HS-5 (cell line): Measurements from ENCODE around the gene CYB5B.
"Not testable (repeated sequence)": the region's sequence is repeated elsewhere in the genome, so short reads cannot be mapped to it uniquely, and the experiment has no call there.

Experiments used
- DNase-seq: peaks from one replicate; pipeline ENCODE4 v3.0.0-alpha.2; 2012; ENCODE audit warnings: low read depth

CYB5B gene

GRCh38 chr16:69410219-69410990 is 14.0 kb upstream of the CYB5B start:
- no peak for DNase-seq

- DNase-seq = no peak
Observed at GRCh38 chr16:69411064-69411985, 13.1 kb upstream of the CYB5B start.

DNA sequence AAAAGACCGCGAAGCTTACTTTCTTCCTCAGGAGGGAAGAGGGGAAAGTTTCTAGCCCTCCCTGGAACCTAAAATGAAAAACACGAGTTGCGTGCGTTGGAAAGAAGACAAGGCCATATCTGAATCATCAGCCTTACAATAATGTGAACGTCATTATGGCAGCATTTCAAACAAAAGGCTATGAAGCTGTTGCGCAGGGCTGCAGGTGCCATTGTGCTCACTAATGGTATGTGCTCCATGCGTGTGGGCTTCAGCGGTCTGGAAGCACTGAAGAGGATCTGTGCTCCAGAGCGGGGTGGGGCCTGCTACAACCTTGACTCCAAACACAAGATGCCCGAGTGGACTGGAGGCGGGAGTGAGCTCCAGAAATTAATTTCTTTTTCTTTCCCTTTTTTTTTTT is 12.1 kb upstream of the CYB5B start:
- DNase-seq = no peak

DNA sequence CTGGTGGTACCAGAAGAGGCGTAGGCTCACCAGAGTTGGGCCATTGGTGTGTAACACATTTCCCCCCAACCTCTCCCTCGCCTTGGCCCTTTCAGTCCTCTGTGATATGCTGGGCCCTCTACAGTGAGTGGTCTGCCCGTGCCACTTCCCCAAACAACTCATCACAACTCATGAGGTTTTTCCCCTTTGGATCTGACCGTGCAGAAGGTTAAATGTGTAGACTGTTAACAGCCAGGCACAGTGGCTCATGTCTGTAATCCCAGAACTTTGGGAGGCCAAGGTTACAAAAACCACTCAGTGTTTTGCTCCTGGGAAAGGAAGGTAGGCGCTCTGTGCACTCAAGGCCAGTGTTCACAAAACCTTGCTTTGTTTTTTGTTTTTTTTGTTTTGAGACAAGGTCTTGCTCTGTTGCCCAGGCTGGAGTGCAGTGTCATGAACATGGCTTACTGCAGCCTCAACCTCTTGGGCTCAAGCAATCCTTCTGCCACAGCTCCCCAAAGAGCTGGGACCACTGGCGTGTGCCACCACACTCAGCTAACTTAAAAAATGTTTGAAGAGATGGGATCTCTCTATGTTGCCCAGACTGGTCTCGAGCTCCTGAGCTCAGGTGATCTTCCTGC is 11.3 kb upstream of the CYB5B start:
- no peak for DNase-seq

GRCh38 chr16:69417520-69418199 is 6.8 kb upstream of the CYB5B start:
- DNase-seq = no peak

DNA sequence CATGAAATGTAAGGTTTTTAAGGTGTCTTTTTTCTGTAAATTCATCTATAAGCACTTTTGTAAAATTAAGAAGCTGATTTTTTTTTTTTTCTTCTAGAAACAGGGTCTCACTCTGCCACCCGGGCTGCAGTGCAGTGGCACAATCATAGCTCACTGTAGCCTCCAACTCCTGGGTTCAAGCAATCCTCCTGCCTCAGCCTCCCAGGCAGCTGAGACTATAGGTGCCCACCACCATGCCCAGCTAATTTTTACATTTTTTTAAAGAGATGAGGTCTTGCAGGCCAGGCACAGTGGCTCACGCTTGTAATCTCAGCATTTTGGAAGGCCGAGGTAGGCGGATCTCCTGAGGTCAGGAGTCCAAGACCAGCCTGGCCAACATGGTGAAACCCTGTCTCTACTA is 4.5 kb upstream of the CYB5B start:
- no peak for DNase-seq

GRCh38 chr16:69423189-69423588 is 1.2 kb upstream of the CYB5B start:
- DNase-seq = no peak

DNA sequence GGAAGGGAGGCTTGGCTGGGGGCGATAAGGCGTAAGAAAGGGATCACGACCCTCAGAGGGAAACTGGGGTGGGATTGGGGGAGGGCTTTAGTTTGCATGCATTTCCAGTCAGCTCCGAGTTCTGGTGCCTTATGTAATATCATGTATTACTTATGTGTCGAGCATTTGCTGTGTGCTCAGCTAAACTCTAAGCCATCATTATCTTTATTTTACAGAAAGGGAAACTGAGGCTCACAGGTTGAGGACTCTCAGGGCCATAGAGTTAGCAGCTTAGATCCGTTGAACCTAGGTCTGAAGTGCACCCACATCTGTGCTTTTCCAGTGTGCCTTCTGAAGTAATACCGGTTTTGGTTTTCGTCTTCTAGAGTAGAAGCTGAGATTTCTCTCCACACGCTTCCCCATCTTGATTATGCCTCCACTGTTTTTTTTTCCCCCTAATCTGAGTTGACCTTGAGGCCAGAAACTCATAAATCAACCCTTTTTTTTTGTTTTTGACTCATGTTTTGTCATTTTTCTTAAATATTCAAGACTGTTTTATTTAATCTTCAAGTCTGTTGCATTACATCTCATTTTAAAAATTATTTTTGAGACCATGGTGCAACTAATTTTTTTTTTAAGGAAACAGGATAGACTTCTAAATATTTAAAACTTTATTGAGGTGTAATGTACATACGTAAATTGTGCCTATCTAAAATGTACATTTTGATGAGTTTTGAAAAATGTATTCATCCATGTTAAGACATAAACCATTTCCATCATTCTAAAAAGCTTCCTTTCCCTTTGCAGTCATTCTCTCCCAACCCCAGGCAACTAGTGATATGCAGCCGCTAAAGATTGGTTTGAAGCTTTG is 741 bp downstream of the CYB5B start:
- no peak for DNase-seq

- no peak for DNase-seq
Observed at GRCh38 chr16:69428652-69429051, 4.2 kb downstream of the CYB5B start.

DNA sequence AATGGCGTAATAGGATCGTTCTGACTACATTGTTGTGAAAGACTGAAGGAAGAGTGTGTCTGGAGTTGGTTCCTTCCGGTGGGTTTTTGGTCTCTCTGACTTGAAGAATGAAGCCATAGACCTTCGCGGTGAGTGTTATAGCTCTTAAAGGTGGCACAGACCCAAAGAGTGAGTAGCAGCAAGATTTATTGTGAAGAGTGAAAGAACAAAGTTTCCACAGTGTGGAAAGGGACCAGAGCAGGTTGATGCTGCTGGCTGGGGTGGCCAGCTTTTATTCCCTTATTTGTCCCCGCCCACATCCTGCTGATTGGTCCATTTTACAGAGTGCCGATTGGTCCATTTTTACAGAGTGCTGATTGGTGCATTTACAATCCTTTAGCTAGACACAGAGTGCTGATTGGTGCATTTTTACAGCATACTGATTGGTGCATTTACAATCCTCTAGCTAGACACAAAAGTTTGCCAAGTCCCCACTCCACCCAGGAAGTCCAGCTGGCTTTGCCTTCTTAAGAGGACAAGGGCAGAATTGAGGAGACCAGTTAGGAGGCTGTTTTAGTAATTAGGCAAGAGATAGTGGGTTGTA is 4.7 kb downstream of the CYB5B start:
- DNase-seq = not testable (repeated sequence)

DNA sequence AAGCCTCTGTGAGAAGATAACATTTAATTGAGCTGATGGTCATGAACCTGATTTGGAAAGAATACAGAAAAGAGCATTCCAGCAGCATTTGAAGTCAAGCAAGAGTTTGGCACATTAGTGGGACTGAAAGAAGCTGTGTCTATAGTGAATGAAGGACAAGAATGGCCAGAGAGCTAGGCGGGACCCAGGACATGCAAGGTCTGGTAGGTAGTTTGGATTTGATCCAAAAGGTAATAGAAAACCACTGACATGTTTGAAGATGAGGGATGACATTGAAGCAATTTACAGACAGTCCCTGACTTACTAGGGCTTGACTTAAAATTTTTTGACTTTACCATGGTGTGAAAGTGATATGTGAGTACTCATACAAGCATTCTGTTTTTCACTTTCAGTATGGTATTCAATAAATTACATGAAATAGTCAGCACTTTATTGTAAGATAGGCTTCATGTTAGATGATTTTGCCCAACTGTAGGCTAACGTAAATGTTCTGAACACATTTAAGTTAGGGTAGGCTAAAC is 7.6 kb downstream of the CYB5B start:
- DNase-seq = no peak

DNA sequence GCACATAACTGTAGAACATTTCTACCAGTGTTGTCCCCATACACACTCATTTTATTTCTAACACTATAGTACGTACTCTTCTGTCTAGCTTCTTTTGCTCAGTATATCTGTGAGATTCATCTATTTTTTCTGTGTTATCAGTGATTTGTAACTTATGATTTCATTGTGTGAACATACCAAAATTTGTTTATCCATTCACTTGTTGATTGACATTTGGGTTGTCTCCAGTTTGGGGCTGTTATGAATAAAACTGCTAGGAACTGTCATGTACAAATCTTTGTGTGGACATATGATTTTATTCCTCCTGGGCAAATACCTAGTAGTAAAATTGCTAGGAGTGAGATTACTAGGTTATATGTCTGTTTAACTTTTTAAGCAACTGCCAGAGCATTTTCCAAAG is 9.6 kb downstream of the CYB5B start:
- no peak for DNase-seq

DNA sequence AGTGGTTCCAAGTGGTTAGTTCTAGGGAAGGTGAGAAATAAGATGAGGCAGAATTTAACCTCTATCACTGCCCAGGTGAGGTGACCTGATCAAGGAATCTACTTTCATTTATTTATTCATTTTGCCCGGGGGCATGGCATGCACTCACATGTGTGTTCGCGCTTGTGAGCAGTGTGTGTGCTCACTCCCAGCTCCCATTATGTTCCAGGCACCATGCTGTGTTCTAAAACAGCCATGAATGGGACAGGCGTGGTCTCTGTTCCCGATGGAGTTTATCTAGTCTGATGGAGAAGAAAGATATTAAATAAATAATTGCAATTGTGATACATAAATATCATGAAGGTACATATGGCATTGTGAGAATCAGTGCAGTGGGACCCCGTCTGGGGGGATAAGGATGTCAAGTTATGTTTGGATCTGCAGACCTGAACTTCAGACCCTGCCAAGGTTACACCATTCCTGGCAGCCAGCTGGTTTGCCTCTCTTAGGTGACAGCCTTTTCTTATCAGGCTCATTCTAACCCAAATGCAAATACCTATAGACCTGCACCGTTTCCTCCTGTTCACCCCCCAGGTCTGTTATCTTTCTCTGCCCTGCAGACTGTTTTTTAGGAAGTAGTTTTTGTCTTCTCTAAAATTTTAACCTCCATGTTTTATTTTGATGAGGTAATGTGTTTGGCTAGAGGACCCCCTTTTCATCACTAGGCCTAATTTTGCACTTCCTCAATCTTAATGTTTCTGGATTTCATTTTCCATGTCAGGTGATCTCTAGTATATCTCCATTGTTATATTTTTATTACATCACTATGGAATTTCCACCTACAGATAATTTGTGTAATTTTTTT is 11.8 kb downstream of the CYB5B start:
- DNase-seq = no peak

GRCh38 chr16:69436896-69437295 is 12.5 kb downstream of the CYB5B start:
- no peak for DNase-seq

DNA sequence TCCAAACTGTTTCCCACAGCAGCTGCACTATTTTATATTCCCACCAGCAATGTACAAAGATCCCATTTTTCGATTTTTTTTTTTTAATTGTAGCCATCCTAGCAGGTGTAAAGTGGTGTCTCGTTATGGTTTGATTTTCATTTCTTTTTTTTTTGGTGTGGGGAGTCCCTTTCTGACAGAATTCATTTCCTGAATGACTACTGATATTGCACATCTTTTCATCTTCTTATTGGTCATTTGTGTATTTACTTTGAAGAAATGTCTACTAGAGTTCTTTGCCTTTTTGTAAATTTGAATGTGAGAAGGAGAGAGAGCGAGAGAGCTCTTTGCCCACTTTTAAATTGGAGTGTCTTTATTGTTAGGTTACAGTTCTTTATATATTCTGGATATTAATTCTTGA is 14.0 kb downstream of the CYB5B start:
- no peak for DNase-seq

- DNase-seq = no peak
Observed at GRCh38 chr16:69440250-69440649, 15.8 kb downstream of the CYB5B start.

DNA sequence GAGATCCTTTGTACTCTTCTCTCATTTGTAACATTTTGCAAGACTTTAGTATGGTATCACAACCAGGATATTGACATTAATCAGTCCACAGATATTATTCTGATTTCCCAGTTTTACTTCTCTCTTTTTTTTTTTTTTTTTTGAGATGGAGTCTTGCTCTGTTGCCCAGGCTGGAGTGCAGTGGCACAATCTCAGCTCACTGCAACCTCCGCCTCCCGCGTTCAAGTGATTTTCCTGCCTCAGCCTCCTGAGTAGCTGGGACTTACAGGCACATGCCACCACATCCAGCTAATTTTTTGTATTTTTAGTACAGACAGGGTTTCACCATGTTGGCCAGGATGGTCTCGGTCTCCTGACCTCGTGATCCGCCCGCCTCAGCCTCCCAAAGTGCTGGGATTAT is 16.6 kb downstream of the CYB5B start:
- not testable (repeated sequence) for DNase-seq

GRCh38 chr16:69443927-69444631 is 19.7 kb downstream of the CYB5B start:
- DNase-seq = no peak

GRCh38 chr16:69444873-69445517 is 20.6 kb downstream of the CYB5B start:
- no peak for DNase-seq
